ENCODE data around the gene BAX. TPM values are rescaled to one million over a fixed set of nuclear protein-coding genes. Genes with fewer than 3 reads are reported as not detected.

The BAX gene
- total RNA-seq, 1 donor, result 85.9 TPM

- peak; percentile 13 for DNase-seq (ENCODE audit: low read depth)
- no peak for TF ChIP-seq CTCF (IDR thresholded peaks at IDR 0.05; ENCODE audit: insufficient read depth, low read depth, low read length)
- peak overlapping the region; percentile 81 for H3K4me3 ChIP-seq (ENCODE audit: low read depth, low read length)
Measured at GRCh38 chr19:48966541-48967345, 12.1 kb downstream of the BAX start.

GRCh38 chr19:48967346-48968178 lies 12.9 kb downstream of the BAX start:
- peak; percentile 81 for DNase-seq (ENCODE audit: low read depth)
- no peak for TF ChIP-seq CTCF (IDR thresholded peaks at IDR 0.05; ENCODE audit: insufficient read depth, low read depth, low read length)
- peak overlapping the region; percentile 81 for H3K4me3 ChIP-seq (ENCODE audit: low read depth, low read length)

GRCh38 chr19:48968179-48968661 lies 13.5 kb downstream of the BAX start:
- H3K4me3 ChIP-seq (ENCODE audit: low read depth, low read length), result no peak overlapping the region
- TF ChIP-seq CTCF (IDR thresholded peaks at IDR 0.05; ENCODE audit: insufficient read depth, low read depth, low read length), result no peak
- DNase-seq (ENCODE audit: low read depth), result no peak

GRCh38 chr19:48968813-48969218 lies 14.1 kb downstream of the BAX start:
- H3K4me3 ChIP-seq (ENCODE audit: low read depth, low read length), result no peak overlapping the region
- DNase-seq (ENCODE audit: low read depth), result no peak
- no peak for TF ChIP-seq CTCF (IDR thresholded peaks at IDR 0.05; ENCODE audit: insufficient read depth, low read depth, low read length)

GRCh38 chr19:48969276-48970138 lies 14.8 kb downstream of the BAX start:
- no peak overlapping the region for H3K4me3 ChIP-seq (ENCODE audit: low read depth, low read length)
- no peak for TF ChIP-seq CTCF (IDR thresholded peaks at IDR 0.05; ENCODE audit: insufficient read depth, low read depth, low read length)
- DNase-seq (ENCODE audit: low read depth), result no peak

- no peak overlapping the region for H3K4me3 ChIP-seq (ENCODE audit: low read depth, low read length)
- DNase-seq (ENCODE audit: low read depth), result no peak
- no peak for TF ChIP-seq CTCF (IDR thresholded peaks at IDR 0.05; ENCODE audit: insufficient read depth, low read depth, low read length)
Measured at GRCh38 chr19:48970139-48970766, 15.6 kb downstream of the BAX start.

Data from fibroblast of villous mesenchyme (primary cell).